ENCODE measurements around the gene INAFM1.
"Not testable (repeated sequence)": the region's sequence is repeated elsewhere in the genome, so short reads cannot be mapped to it uniquely, and the experiment has no call there.

INAFM1 gene

DNA sequence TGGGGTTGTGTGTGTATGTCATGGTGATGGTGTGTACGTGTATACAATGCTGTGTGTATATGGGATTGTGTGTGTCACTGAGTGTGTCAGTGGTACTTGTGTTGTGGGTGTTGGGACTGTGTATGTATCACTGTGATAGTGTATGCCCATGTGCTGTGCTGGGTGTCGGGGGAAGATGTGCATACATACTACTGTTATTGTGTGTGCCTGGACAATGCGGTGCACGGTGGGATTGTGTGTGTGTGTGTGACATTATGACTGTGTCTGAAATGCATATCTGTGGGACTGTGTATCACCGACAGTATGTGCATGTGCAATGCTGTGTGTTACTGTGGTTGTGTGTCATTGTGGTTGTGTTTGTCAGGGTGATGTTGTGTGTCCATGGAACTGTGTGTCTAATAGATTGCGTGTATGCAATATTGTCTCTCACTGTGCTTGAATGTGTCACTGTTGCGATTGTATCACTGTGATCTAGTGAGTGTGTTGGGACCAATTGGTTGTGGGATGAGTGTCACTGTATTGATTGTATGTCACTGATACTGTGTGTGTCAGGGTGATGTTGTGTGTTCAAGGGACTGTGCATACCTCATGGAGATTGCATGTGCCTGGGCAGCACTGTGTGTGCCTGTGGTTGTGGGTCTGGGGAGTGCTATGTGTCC, 32.6 kb upstream of the INAFM1 start:
- DNase-seq = no peak

DNA sequence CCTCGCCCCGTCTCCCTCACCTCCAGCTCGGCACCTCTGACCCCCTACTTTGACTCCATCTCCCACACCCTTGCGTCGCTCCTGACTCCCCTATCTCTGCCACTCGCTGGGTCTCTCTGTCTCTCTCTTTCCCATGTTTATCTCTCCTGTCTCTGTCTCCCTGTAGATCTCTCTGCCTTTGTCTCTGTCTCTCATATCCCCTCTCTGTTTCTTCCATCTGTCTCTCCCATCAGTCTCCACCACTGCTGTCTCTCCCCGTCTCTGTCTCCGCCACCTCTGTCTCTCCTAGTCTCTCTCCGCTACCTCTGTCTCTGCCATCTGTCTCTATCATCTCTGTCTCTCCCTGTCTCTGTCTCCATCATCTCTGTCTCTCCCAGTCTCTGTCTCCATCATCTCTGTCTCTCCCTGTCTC, 31.3 kb upstream of the INAFM1 start:
- DNase-seq = no peak

DNA sequence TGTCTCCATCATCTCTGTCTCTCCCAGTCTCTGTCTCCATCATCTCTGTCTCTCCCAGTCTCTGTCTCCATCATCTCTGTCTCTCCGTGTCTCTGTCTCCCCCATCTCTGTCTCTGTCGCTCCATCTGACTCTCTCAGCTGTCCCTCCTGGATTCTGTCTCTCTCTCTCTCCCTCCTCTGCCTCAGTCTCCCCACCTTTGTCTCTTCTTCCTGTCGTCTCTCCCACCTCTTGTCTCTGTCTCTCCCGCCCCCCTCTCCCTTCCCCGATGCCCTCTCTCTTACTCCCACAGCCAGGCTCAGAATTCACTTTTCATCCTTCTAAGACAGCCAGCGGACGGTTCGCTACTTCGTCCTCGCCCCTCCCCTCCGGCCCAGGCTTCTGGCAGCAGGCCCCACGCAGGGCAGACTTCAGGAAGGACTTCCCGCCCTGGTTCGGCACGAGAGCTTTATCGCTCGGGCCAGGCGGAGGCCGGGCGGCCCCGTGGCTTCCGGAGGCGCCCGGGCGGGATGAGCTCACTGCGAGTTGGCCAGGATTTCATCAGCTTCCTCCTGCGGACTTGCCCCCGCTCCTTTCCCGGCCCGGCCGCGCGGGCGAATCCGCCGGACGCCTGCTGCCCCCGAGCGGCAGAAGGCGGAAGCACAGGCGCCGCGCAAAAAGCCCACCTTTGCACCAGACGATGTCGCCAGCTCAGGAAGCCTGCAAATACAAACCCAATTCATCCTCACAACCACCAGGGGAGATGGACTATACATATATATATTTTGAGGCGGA, 30.7 kb upstream of the INAFM1 start:
- peak; percentile 76 for DNase-seq

DNA sequence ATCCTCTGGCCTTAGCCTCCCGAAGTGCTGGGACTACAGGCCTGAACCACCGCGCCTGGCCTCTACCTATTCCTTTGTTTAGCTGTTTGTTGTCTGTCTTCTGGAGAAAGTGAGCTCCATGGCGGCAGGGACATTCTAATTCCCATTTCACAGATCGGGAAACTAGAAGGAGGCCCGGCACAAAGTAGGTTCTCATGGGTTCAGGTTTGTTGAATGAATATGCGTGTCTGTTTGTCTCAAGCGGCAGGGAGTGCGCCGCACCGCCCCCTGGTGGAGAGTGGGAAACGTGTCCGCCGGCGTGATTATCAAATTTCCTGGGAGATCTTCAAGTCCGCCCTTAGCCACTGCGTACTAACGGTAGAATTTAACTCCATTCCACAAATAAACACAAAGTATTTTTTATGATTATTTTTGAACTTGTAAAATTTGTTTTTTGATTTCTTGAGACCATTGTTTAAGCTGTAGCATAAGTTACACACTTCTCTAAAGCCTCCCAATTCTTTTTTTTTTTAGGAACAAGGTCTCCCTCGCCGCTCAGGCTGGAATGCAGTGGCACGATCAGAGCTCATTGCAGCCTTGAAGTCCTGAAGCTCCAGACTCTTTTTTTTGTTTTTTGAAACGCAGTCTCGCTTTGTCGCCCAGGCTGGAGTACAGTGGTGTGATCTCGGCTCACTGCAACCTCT, 27.2 kb upstream of the INAFM1 start:
- no peak for DNase-seq

DNA sequence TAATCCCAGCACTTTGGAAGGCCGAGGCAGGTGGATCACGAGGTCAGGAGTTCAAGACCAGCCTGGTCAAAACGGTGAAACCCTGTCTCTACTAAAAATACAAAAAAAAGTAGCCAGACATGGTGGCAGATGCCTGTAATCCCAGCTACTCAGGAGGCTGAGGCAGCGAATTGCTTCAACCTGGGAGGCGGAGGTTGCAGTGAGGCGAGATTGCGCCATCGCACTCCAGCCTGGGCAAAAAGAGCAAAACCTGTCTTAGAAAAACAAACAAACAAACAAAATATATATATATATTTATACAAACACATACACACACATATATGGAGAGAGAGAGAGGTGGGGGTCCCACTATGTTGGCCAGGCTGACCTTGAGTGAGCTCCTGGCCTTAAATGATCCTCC, 21.7 kb upstream of the INAFM1 start:
- DNase-seq = not testable (repeated sequence)

DNA sequence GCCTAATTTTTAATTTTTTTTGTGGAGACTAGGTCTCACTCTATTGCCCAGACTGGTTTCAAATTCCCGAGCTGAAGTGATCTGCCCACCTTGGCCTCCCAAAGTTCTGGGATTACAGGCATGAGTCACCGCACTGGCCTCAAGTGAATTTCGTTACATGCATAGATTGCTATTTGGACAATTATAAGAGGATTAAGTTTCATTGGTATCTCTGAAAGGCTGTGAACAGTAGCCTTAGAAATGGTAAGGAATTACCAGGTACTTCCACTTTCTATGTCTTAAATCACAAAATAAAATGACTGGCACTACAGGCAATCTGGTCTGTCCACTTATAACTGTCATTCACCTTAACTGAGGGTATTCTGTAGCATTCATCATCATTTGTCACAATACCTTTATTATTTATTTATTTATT, 21.2 kb upstream of the INAFM1 start:
- no peak for DNase-seq

DNA sequence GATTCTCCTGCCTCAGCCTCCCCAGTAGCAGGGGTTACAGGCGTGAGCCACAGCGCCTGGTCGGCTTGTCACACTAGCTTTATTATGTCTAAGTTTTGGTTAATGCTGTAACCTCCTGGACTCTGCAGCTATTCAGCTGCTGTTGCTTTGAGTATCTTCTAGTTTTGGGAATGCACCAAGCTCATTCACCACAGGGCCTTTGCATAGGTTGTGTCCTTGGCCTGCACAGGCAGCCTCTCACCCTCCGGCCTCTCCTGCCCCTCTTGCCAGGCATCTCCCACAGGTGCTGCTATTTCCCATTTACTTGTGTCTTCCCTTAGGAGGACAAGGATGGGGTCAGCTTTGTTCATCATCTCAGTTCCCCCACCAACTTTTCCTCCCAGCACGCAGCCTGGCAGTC, 20.7 kb upstream of the INAFM1 start:
- DNase-seq = no peak

DNA sequence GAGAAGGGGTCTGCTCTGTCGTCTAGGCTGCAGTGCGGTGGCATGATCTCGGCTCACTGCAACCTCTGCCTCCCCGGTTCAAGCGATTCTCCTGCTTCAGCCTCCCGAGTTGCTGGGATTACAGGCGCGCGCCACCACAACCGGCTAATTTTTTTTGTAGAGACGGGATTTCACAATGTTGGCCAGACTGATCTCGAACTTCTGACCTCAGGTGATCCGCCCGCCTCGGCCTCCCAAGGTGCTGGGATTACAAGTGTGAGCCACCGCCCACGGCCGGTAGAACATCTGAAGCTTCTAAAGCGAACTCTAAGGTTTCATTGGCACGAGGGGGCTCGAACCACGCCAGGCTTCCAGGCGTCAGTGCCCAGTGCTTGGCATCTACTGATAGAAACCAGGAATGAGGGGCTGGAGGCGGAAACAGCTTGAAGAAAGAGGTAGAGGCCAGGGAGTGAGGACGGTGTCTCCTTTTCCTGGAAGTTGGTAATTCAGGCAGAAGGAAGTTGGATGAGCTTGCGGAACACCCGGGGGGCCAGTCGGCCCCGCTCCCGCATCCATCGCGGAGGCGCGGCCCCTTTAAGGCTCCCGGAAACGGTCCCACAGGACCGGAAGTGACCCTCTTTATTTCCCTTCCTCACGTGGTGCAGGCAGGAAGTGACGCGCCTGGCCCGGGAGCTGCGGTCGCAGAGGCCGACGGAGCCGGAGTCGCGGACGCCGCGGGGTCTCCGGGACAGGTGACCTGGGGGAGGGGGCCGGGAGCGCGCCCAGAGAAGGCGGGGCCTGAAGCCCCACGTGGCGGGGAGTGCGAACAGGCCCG, 18.6 kb upstream of the INAFM1 start, which contains the start of gene CCDC9:
Gene CCDC9 (plus strand): TSS at position 647 of the 814 bp plus-strand sequence. CDS start 1,876 bp downstream, outside the sequence.
- DNase-seq = peak; percentile 94

DNA sequence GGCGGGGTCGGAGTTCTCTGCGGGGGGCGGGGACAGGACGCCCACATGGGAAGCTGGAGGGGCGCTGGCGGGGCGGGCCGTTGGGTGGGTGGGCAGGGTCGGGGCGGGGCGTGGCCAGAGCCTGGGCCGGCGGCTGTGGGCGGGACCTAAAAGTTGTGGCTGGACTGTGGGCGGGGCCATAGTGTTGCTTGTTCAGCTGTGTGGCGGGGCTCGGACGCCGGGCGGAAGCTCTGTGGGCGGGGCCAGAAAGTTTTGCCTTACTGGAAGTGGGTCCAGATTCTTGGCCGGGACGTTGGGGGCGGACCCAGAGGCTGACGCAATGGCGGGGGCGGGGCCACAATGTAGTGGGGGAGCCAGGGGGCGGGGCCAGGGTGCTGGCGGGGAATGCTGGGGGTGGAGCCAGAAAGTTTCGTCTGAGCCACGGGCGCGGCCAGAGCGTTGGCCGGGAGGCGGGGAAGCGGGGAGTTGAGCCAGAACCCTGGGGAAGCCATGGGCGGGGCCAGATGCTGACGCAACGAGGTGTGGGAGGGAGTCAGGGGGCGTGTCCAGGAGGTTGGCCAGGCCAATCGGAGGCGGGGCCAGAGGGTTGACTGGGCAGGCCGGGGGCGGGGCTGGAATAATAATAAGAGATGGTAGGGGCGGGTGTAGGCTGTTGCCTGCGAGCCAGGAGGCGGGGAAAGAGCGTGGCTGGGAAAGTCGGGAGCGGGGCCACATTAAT, 17.8 kb upstream of the INAFM1 start:
- DNase-seq = peak; percentile 100

DNA sequence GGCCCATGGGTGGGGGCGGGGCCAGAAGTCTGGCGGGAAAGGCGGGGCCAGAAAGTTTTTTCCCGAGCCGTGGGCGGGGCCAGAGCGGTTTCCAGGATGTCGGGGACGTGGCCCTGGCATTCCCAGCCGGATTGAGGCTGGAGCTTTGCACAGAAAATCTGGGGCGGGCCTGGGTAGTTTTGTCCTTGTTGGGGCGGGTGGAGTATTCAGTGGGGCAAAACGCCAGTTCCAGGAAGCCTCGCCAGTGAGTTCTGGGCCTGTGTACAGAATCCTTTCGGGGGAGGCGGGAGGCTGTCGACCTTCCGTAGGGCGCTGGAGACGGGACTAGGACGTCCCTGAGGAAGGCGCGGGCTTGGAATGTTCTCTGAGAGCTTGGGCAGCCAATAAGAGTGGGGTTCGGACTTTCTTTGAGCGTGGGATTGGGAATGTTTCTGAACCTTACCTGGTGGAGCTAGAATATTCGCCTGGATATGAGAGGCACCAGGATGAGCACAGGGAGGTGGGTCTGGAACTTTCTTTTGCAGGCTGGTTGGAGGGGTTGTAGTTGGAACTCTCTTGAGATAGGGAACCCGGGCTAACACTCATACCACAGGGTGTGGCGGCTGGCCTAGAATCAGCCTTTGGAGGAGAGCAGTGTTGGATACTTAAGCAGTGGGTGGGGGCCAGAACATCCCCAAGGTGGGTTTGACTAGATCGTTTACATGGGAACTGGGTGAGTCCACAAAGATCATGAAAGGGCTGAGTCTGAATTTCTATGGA, 17.1 kb upstream of the INAFM1 start:
- DNase-seq = no peak

DNA sequence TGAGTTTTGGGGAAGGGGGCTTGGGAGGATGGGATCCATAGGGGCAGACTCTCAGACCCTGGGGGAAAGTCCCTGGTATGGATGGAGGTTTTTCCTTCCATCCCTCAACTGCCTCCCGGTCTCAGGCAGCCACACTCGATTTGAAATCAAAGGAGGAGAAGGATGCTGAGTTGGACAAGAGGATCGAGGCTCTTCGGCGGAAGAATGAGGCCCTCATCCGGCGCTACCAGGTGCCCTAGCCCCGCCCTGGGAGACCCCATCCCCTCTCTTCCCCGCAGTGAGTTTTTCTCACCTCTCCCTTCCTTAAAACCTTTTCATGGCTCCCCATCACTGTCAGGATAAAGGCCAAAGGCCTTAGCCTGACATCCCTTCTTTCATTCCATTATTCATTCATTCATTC, 16.3 kb upstream of the INAFM1 start:
- DNase-seq = no peak

DNA sequence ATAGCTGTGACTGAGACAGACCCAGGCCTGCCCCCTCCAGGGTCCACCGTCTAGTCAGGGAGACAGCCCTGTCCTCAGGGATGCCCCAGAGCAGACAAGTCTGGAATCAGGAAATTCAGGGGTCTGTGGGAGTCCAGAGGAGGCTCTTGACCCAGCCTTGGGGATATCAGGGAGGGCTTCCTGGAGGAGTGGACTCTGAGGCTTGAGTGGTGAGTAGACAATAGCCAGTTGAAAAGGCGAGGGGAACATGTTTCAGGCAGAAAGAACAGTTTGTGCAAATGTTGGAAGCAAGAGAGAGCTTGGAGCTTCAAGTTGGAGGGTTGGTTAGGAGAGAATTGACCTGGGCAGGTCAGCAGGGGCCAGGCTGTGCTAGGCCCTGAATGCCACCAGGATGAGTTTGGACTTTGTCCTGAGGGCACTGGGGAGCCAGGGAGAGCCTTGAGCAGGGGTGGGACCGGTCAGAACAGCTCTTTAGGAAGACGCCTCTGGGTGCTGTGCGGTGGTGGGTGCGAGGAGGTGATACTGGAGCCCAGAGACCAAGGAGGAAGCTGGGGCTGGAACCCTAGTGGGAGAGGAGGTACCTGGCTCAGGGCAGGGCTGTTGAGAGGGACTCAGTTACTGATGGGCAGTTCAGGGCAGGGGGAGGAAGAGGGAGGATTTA, 15.7 kb upstream of the INAFM1 start:
- DNase-seq = no peak

DNA sequence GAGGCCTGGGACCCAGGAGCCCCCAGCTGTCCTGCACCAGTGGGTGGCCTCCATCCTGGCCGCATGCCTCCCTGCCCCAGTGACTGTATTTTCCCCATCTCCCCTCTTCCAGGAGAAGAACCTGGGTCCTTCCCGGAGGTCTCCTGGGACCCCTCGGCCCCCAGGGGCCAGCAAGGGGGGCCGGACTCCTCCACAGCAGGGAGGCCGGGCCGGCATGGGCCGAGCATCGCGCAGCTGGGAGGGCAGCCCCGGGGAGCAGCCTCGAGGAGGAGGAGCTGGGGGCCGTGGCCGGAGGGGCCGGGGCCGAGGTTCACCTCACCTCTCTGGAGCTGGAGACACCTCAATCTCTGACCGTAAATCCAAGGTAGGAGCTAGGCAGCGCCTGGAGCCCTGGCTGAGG, 14.2 kb upstream of the INAFM1 start:
- DNase-seq = no peak

DNA sequence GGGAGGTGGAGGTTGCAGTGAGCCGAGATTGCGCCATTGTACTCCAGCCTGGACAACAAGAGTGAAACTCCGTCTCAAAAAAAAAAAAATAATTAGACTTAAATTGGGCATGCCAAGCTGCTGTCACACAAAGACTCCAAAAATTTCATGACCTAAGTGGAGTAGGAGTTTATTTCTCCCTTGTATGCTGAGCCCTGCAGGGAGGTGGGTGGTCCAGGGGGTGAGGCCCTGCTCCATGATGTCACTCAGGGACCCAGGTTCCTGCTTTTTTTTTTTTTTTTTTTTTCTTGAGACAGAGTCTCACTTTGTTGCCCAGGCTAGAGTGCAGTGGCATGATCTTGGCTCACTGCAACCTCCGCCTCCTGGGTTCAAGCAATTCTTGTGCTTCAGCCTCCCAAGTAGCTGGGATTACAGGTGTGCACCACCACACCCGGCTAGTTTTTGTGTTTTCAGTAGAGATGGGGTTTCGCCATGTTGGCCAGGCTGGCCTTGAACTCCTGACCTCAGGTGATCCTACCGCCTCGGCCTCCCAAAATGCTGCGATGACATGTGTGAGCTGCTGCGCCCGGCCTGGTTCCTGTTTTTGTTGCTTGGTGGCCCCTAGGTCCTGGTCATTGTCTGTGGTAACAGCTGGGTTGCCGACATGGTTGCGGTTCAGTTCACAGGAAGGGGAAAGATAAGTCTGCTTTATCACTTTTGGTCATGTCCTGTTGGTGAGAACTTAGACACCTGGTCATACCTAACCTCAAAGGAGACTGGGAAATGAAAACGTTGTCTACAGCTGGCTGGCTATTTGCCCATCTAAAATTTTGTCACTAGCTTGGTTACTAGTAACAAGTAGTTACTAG, 12.5 kb upstream of the INAFM1 start:
- not testable (repeated sequence) for DNase-seq

DNA sequence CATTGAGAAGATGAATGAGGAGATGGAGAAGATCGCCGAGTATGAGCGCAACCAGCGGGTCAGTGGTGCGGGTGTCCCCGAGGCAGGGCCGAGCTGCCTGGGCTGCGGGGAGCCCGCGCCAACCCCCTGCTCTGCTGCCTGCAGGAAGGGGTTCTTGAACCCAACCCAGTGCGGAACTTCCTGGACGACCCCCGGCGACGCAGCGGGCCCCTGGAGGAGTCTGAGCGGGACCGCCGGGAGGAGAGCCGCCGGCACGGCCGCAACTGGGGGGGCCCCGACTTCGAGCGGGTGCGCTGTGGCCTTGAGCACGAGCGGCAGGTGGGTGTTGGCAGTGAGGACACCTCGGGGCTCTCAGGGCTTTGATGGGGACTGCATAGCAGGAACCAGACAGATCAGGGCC, 10.1 kb upstream of the INAFM1 start:
- no peak for DNase-seq

DNA sequence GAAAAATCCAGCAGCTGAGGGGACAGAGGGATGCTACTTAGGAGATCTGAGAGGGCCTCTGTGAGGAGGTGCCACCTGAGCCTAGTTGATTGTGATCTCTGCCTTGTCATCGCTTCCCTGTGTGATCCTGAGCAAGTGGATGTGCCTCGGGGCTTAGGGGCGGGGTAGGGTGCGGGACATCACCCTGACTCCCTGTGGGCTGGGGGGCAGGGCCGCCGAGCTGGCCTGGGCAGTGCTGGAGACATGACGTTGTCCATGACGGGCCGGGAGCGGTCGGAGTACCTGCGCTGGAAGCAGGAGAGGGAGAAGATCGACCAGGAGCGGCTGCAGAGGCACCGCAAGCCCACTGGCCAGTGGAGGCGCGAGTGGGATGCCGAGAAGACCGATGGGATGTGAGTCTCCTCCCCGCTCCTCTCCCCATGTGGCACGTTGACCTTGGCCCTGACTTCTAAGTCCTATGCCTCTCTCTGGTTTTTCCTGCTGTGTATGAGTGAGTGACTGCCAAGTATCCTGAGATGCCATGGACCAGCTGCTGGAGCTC, 8.2 kb upstream of the INAFM1 start:
- DNase-seq = no peak

DNA sequence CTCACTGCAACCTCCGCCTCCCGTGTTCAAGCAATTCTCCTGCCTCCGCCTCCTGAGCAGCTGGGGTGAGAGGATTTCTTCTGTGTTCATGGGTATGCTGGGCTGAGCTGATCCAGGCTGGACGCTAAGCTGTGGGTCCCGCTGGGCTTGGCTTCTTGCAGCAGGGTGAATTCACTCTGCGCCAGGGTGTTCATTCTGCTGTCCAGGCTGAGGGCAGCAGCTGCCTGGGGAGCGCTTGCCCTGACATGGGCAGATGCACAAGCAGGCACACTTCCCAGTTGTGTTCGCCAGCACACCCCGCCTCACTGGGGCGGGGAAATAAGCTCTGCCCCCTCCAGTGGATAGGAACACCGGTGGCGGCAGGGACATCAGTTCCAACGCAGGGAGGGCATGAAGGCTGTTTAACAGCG, 7.3 kb upstream of the INAFM1 start:
- no peak for DNase-seq

DNA sequence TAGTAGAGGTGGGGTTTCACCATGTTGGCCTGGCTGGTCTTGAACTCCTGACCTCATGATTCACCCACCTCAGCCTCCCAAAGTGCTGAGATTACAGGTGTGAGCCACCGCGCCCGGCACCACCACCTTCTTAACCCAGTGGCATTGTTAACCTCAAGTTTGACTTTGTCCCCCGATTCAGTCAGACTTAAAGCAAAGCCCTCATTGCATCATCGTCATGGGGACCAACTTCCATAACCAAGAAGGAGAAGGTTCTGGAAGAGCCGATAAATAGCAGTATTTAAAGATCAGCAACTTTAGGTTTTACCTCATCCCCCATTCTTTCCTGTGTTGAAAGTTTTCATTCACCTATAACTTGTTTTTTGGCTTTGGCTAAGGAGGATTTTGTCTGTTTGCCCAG, 6.7 kb upstream of the INAFM1 start:
- no peak for DNase-seq

DNA sequence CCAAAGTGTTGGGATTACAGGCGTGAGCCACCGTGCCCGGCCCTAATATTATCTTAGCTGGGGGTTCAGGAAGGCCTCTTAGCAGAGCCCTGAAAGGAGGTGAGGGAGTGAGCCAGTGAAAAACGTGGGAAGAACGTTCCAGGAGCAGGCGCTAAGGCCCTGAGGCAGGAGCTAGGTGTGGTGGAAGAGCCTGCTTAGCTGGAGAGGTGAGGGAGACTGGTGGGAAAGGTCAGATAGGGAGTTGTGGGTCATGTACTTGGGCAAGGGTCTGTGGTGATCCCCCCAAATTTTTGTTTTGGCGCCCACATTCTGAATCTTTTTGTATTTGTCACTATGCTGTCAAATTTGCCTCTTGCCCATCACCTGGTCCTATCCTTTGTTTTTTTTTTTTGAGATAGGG, 5.1 kb upstream of the INAFM1 start:
- no peak for DNase-seq

DNA sequence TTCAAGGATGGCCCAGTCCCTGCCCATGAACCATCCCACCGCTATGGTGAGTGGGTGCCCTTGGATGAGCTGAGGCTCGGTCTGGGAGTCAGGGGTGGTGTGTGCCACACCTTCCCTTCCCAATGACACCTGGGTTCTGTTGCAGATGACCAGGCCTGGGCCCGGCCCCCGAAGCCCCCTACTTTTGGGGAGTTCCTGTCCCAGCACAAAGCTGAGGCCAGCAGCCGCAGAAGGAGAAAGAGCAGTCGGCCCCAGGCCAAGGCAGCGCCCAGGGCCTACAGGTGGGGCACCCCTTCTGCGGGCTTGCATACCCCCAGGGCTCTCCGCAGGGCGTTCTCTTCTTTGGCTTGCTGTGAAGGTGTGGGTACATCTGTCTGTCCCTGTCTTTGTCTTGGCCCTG, 4.3 kb upstream of the INAFM1 start:
- DNase-seq = no peak
